Measurements from ENCODE around the gene SESTD1. TPM values are rescaled to one million over a fixed set of nuclear protein-coding genes. Genes with fewer than 3 reads are reported as not detected.

SESTD1 gene
- total and polyA plus RNA-seq, 2 of the 13 experiments (the other 11 are each of a cell fraction or from before 2014, with no cell fraction given): 74.4 to 101 TPM

DNA sequence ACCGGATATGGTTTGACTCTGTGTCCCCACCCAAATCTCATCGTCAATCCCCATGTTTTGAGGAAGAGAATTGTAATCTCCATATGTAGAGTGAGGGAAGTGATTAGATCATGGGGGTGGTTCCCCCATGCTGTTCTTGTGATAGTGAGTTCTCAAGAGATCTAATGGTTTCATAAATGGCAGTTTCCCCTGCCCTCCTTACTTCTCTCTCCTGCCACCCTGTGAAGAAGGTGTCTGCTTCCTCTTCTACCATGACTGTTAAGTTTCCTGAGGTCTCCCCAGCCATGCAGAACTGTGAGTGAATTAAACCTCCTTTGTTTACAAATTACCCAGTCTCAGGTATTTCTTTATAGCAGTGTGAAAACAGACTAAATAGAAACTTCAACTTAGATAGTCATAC lies 69.5 kb downstream of the SESTD1 start:
- POLR2A ChIA-PET: no interaction called here
- CTCF ChIA-PET (ENCODE audit: low intra/inter-chr PET ratio, low total read pairs): no interaction called here
- peaks cover 10% of the 10 kb centered on the region for H3K9me3 ChIP-seq (ENCODE audit: low read length)
- H3K4me1 ChIP-seq (ENCODE audit: insufficient read depth, low read length): peaks cover 31% of the 10 kb centered on the region
- FAIRE-seq (no peak), ATAC-seq (no peak), DNase-seq (ENCODE audit: low spot score) (no peak)
- intact Hi-C loops (cut with micrococcal nuclease; ENCODE audit: unreplicated experiment) (no loop called here), in situ Hi-C loops (cut with HindIII; ENCODE audit: extremely low pct_ligation_motif_present, low pct_unique_long_range_greater_than_20kb) (no loop called here)
- H3K27ac ChIP-seq (ENCODE audit: extremely low read length, insufficient read depth, low read length): no peak overlapping the region
- H2AFZ ChIP-seq (ENCODE audit: low read length): no peak overlapping the region
- H3K4me3 ChIP-seq (replicated peaks in 1 of 3; ENCODE audit: insufficient read depth in 1 of 3, low read depth in 2 of 3, low read length in 3 of 3): no peak overlapping the region
- TF ChIP-seq NFIB (CRISPR knock-in tag; IDR thresholded peaks at IDR 0.05; ENCODE audit: borderline replicate concordance): no peak
- no peak for TF ChIP-seq GPN1 (CRISPR knock-in tag; IDR thresholded peaks at IDR 0.05; ENCODE audit: borderline replicate concordance)
- TF ChIP-seq NFKBIZ (CRISPR knock-in tag; IDR thresholded peaks at IDR 0.05): no peak
- TF ChIP-seq IKZF4 (CRISPR knock-in tag; IDR thresholded peaks at IDR 0.05; ENCODE audit: borderline replicate concordance, low read depth, not compliant biosample characterization): no peak
- TF ChIP-seq HNRNPK (IDR thresholded peaks at IDR 0.05; ENCODE audit: low read depth, low read length, poor library complexity, severe bottlenecking): no peak
- TF ChIP-seq SOX5 (CRISPR knock-in tag; IDR thresholded peaks at IDR 0.05; ENCODE audit: borderline replicate concordance): no peak
- peaks cover 0 to 7% of the 10 kb centered on the region in 2 experiments; a peak in 2 of 5 replicates for H3K36me3 ChIP-seq (replicated peaks in 1 of 2; ENCODE audit: control insufficient read depth in 1 of 2, insufficient read depth in 2 of 2, low read length in 2 of 2)
- H3K4me2 ChIP-seq (ENCODE audit: low read depth, low read length): no peak overlapping the region
- 100% methylated on average over 2 of the region's 2 CpGs for WGBS (ENCODE audit: low lambda C conversion rate)
- H3K27me3 ChIP-seq (ENCODE audit: control insufficient read depth in 1 of 2, insufficient read depth in 2 of 2, low read length in 2 of 2): no peaks in the 10 kb centered on the region
- peaks cover 69% of the 10 kb centered on the region for H3K79me2 ChIP-seq (ENCODE audit: insufficient read depth, low read length)
- peaks cover 56% of the 10 kb centered on the region for H4K20me1 ChIP-seq (ENCODE audit: insufficient read depth, low read length)
- no TSS peak for BruUV-seq (replicated peaks)
- no peak overlapping the region for H3K9ac ChIP-seq (ENCODE audit: insufficient read depth, low read depth, low read length)

DNA sequence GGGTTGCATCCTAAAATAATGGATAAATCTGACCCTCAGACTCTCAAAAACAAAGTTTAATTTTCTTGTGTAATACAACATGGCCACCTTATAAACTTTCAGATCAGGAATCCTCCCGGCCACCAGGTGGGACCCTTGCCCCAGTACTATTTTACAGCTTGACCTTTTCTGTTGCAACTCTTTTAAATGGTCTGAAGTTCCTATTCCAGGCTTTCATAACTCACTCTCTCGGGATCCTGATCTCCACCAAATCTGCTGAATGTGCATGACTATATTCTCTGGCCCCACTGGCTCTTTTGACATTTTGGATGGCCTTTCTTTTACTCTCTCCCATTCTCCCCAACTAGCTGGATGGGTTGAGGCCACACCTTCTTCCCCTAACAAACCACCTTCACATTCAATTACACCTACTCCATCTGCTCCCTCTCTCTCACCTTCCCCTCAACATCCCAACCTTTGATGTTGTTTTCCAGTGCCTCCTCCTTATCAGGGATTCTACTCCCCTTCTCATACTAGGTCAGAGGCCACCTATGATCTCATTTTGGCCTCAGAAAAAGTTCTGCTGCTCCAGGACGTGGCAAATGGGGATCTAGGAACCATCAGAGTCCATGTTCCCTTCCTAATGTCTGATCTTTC lies 70.8 kb downstream of the SESTD1 start:
- Histone ChIP-seq H3K4me1 (ENCODE audit: insufficient read depth, low read length) (peaks cover 35% of the 10 kb centered on the region), H4K20me1 (ENCODE audit: insufficient read depth, low read length) (peaks cover 66% of the 10 kb centered on the region), H3K4me3 (replicated peaks in 1 of 3; ENCODE audit: insufficient read depth in 1 of 3, low read depth in 2 of 3, low read length in 3 of 3) (no peak overlapping the region), H3K4me2 (ENCODE audit: low read depth, low read length) (no peak overlapping the region), H3K27ac (ENCODE audit: extremely low read length, insufficient read depth, low read length) (peak overlapping the region; percentile 6), H3K9me3 (ENCODE audit: low read length) (peaks cover 21% of the 10 kb centered on the region), H3K9ac (ENCODE audit: insufficient read depth, low read depth, low read length) (no peak overlapping the region), H2AFZ (ENCODE audit: low read length) (no peak overlapping the region), H3K79me2 (ENCODE audit: insufficient read depth, low read length) (peaks cover 81% of the 10 kb centered on the region), H3K27me3 (ENCODE audit: control insufficient read depth in 1 of 2, insufficient read depth in 2 of 2, low read length in 2 of 2) (no peaks in the 10 kb centered on the region), H3K36me3 (replicated peaks in 1 of 2; ENCODE audit: control insufficient read depth in 1 of 2, insufficient read depth in 2 of 2, low read length in 2 of 2) (peaks cover 0 to 9% of the 10 kb centered on the region in 2 experiments; a peak in 2 of 5 replicates)
- POLR2A ChIA-PET: no interaction called here
- in situ Hi-C loops (cut with HindIII; ENCODE audit: extremely low pct_ligation_motif_present, low pct_unique_long_range_greater_than_20kb) (no loop called here), intact Hi-C loops (cut with micrococcal nuclease; ENCODE audit: unreplicated experiment) (no loop called here)
- DNase-seq (ENCODE audit: low spot score) (peak; percentile 32), ATAC-seq (peak; percentile 56), FAIRE-seq (no peak)
- CTCF ChIA-PET (ENCODE audit: low intra/inter-chr PET ratio, low total read pairs): no interaction called here
- BruUV-seq (replicated peaks): no TSS peak
- 89% methylated on average over 3 of the region's 3 CpGs for WGBS (ENCODE audit: low lambda C conversion rate)
- no peak for TF ChIP-seq KDM5B (CRISPR knock-in tag; IDR thresholded peaks at IDR 0.05; ENCODE audit: borderline replicate concordance)
- TF ChIP-seq ZNF121 (CRISPR knock-in tag; IDR thresholded peaks at IDR 0.05): no peak
- TF ChIP-seq PPARG (CRISPR knock-in tag; conservative IDR thresholded peaks at IDR 0.05): peak; percentile 81; the same call in 1 of the 2 replicates
- 0 out of 2 replicates have a peak, but pooled peaks have one; percentile 6 for TF ChIP-seq NR2F6 (IDR thresholded peaks at IDR 0.05)
- TF ChIP-seq NR2F6 (CRISPR knock-in tag; IDR thresholded peaks at IDR 0.05): peak; percentile 29; the same call in 1 of the 2 replicates
- TF ChIP-seq KLF13 (CRISPR knock-in tag; IDR thresholded peaks at IDR 0.05): no peak
- no peak for TF ChIP-seq ZNF264 (CRISPR knock-in tag; IDR thresholded peaks at IDR 0.05)
- TF ChIP-seq, protein P1, sequence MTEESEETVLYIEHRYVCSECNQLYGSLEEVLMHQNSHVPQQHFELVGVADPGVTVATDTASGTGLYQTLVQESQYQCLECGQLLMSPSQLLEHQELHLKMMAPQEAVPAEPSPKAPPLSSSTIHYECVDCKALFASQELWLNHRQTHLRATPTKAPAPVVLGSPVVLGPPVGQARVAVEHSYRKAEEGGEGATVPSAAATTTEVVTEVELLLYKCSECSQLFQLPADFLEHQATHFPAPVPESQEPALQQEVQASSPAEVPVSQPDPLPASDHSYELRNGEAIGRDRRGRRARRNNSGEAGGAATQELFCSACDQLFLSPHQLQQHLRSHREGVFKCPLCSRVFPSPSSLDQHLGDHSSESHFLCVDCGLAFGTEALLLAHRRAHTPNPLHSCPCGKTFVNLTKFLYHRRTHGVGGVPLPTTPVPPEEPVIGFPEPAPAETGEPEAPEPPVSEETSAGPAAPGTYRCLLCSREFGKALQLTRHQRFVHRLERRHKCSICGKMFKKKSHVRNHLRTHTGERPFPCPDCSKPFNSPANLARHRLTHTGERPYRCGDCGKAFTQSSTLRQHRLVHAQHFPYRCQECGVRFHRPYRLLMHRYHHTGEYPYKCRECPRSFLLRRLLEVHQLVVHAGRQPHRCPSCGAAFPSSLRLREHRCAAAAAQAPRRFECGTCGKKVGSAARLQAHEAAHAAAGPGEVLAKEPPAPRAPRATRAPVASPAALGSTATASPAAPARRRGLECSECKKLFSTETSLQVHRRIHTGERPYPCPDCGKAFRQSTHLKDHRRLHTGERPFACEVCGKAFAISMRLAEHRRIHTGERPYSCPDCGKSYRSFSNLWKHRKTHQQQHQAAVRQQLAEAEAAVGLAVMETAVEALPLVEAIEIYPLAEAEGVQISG (CRISPR knock-in tag; IDR thresholded peaks at IDR 0.05): peak; percentile 56
- TF ChIP-seq MAFF (IDR thresholded peaks at IDR 0.05; ENCODE audit: low read depth, low read length): peak; percentile 50; the same call in 1 of the 2 replicates
- TF ChIP-seq STAG1 (CRISPR knock-in tag; IDR thresholded peaks at IDR 0.05): peak; percentile 43

Data from HepG2 (cell line).